K562 (cell line): Measurements from ENCODE around the gene ALDH16A1. TPM values are rescaled to one million over a fixed set of nuclear protein-coding genes. Genes with fewer than 3 reads are reported as not detected.

Source experiments
- NR2C2 ChIP-seq, 2 experiments: fragments of 200-800 bp in 1 of 2; sonication (Bioruptor generic) in 1 of 2; sonication (generic) in 1 of 2; formaldehyde crosslinking in 1 of 2; IDR thresholded peaks; 2 replicates each; pipeline versions ENCODE4 v1.6.1 to v1.8.0; 2016 to 2022; ENCODE audit warnings: mild to moderate bottlenecking in 1 of 2, missing compliant biosample characterization in 1 of 2, missing genetic modification characterization in 1 of 2, missing genetic modification reagents in 1 of 2
- PHF21A ChIP-seq: fragments of 450-650 bp; IDR thresholded peaks from 2 replicates; pipeline ENCODE4 v1.6.1; 2017; ENCODE audit warnings: low read depth, borderline replicate concordance
- REST ChIP-seq, 2 experiments: fragments of 450-650 bp; formaldehyde crosslinking in 1 of 2; IDR thresholded peaks; 2 replicates each; pipeline versions ENCODE4 v1.4.0 to v1.6.1; 2014 to 2020; ENCODE audit warnings: mild to moderate bottlenecking in 2 of 2, borderline replicate concordance in 1 of 2, low read depth in 1 of 2
- STAT6 ChIP-seq: sonication (generic); formaldehyde crosslinking; IDR thresholded peaks from 2 replicates; pipeline ENCODE4 v1.8.1; 2023; ENCODE audit warnings: mild to moderate bottlenecking, missing genetic modification reagents
- ZNF12 ChIP-seq: sonication (generic); formaldehyde crosslinking; IDR thresholded peaks from 2 replicates; pipeline ENCODE4 v1.4.0; 2020; ENCODE audit warnings: mild to moderate bottlenecking, missing genetic modification reagents
- polyA plus RNA-seq, 8 experiments: library from polyadenylated mRNA; depleted of rRNA in 4 of 8; stranded (reverse) in 5 of 8; unstranded in 3 of 8; fragments of >200 nt; fragmentation: Nextera tagmentation in 2 of 8; fragmentation: Illumina TruSeq in 1 of 8; extraction: Ambion mirVana in 2 of 8; extraction: Trizol in 1 of 8; gene quantifications; 2 replicates each; pipeline versions ENCODE4 v1.2.1 to v1.2.3, GENCODE V29; 2011 to 2014; ENCODE audit warnings: inconsistent platforms in 1 of 8, missing spikeins in 1 of 8
- total RNA-seq, 7 experiments: library from RNA; depleted of rRNA in 6 of 7; stranded (reverse); fragments of >200 nt in 6 of 7; fragmentation: Illumina TruSeq in 2 of 7; extraction: Trizol in 2 of 7; gene quantifications; 2 replicates each; pipeline versions ENCODE4 v1.2.1 to v1.2.3, GENCODE V29; 2011 to 2021; ENCODE audit warnings: low replicate concordance in 1 of 7

ALDH16A1 gene
- total and polyA plus RNA-seq, 9 of the 15 experiments (the other 6 are each of a cell fraction or from before 2014, with no cell fraction given) = 2.2 to 52.2 (median 7.6) TPM

- TF ChIP-seq STAT6 (CRISPR knock-in tag) (no peak), NR2C2 (CRISPR knock-in tag; IDR thresholded peaks at IDR 0.05) (peak; percentile 71; the same call in 1 of the 2 replicates), NR2C2 (tag; IDR thresholded peaks at IDR 0.05) (peak; percentile 77), ZNF12 (peak; percentile 38; the same call in 1 of the 2 replicates), REST (IDR thresholded peaks at IDR 0.05; ENCODE audit: borderline replicate concordance) (peak; percentile 88), REST (CRISPR knock-in tag; IDR thresholded peaks at IDR 0.05; ENCODE audit: low read depth) (0 out of 2 replicates have a peak, but pooled peaks have one; percentile 48), PHF21A (peak; percentile 58; the same call in 1 of the 2 replicates)
These were observed 9.5 kb upstream of the ALDH16A1 start (continued) for GRCh38 chr19:49443366-49444099.
